Fibroblast of pulmonary artery (primary cell): ENCODE measurements around the gene KRTAP17-1.

Experiments used
- DNase-seq: peaks from one replicate; pipeline ENCODE4 v3.0.0-alpha.2; 2010; ENCODE audit warnings: low read depth
- H3K4me3 ChIP-seq: replicated peaks from 2 replicates; pipeline ENCODE4 v1.5.1; 2011; ENCODE audit warnings: low read depth, mild to moderate bottlenecking, control low read depth, low read length, moderate library complexity
- CTCF ChIP-seq: IDR thresholded peaks from 2 replicates; pipeline ENCODE4 v1.5.1; 2011; ENCODE audit warnings: mild to moderate bottlenecking, control low read depth, low read length, inconsistent platforms; ENCODE audit errors: missing control alignments

KRTAP17-1 gene

GRCh38 chr17:41324180-41325075 lies 8.9 kb upstream of the KRTAP17-1 start:
- peak; percentile 11 for TF ChIP-seq CTCF

GRCh38 chr17:41322903-41323895 lies 7.7 kb upstream of the KRTAP17-1 start:
- TF ChIP-seq CTCF = no peak
- no peak overlapping the region for H3K4me3 ChIP-seq
- no peak for DNase-seq

More at GRCh38 chr17:41324180-41325075, 8.9 kb upstream of the KRTAP17-1 start:
- H3K4me3 ChIP-seq = no peak overlapping the region
- peak; percentile 3 for DNase-seq

- H3K4me3 ChIP-seq = no peak overlapping the region
- DNase-seq = peak; percentile 70
- peak; percentile 84 for TF ChIP-seq CTCF
Observed at GRCh38 chr17:41322094-41322902, 6.8 kb upstream of the KRTAP17-1 start.

GRCh38 chr17:41318231-41318630 lies 2.7 kb upstream of the KRTAP17-1 start:
- no peak for DNase-seq
- no peak overlapping the region for H3K4me3 ChIP-seq
- no peak for TF ChIP-seq CTCF

GRCh38 chr17:41315814-41316445 lies 420 bp upstream of the KRTAP17-1 start:
- TF ChIP-seq CTCF = no peak
- no peak for DNase-seq
- H3K4me3 ChIP-seq = no peak overlapping the region

GRCh38 chr17:41311111-41311510 lies 4.4 kb downstream of the KRTAP17-1 start:
- H3K4me3 ChIP-seq = no peak overlapping the region
- no peak for TF ChIP-seq CTCF
- no peak for DNase-seq
